NOMO-1 treated with DMSO at 0.1 percent for 48 hours (cell line): Measurements from ENCODE around the gene GPN1.
"Not testable (repeated sequence)": the region's sequence is repeated elsewhere in the genome, so short reads cannot be mapped to it uniquely, and the experiment has no call there.

Experiments used
- DNase-seq: peaks from one replicate; lab custom pipeline; 2025; ENCODE audit not compliant: unreplicated experiment; lab: John Stamatoyannopoulos, UW

GPN1 gene

DNA sequence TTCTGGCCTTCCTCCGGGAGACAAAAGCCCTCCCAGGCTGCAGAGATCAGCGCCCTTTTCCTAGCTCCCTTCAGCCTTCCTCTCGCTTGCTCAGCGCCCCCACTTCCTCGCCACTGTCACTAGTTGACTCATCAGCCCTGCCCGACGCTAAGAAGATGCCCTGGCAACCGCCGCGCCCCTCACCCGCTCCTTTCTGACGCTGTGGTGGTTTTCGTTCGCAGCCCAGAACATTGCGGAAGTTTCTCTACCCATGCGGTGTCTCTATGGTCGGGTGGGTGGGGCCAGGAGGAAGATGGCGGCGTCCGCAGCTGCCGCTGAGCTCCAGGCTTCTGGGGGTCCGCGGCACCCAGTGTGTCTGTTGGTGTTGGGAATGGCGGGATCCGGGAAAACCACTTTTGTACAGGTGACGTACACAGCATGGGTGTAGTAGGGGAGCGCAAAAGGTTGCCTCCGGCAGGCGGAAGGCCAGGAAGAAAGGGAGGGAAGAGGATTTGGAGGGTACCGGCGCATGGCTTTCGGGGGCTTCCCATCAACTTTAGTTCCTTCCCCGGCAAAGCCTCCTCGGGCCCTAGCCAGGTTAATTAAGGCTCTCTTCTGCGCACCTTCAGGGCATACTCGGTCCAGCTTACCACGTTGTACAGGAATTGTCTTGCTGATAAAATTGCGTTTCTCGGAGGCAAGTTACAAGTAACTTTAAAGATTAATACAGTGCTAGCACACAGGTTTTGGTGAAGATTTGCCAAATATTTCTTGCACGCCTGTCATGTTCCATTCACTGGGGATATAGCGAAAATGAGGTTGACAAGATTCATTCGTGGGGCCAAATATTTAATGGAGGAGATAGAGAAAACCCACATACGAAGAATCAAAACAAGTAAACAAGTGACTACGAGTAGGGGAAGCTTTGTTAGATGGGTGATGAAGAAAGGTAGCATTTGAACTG, at the start of gene GPN1, which contains the start of gene CCDC121:
Gene GPN1, plus strand, starts transcription at position 284 of the 943 bp plus-strand sequence. Its CDS starts 9 bp downstream, at position 293.
Gene CCDC121, minus strand, starts transcription at position 246 of the 943 bp plus-strand sequence. CDS start 1,213 bp downstream, outside the sequence.
- peak; percentile 98 for DNase-seq

DNA sequence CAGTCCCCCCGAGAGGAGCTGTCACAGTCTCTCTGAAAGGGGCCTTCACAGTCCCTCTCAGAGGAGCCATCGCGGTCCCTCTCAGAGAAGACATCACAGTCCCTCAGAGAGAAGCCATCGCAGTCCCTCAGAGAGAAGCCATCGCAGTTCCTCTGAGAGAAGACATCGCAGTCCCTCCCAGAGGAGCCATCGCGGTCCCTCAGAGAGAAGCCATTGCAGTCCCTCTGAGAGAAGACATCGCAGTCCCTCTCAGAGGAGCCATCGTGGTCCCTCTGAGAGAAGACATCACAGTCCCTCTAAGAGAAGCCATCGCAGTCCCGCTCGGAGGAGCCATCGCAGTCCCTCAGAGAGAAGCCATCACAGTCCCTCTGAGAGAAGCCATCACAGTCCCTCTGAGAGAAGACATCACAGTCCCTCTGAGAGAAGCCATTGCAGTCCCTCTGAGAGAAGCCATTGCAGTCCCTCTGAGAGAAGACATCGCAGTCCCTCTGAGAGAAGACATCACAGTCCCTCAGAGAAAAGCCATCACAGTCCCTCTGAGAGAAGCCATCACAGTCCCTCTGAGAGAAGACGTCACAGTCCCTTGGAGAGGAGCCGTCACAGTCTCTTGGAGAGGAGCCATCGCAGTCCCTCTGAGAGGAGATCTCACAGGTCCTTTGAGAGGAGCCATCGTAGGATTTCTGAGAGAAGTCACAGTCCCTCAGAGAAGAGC, 47.3 kb upstream of the GPN1 start:
- DNase-seq, result no peak

DNA sequence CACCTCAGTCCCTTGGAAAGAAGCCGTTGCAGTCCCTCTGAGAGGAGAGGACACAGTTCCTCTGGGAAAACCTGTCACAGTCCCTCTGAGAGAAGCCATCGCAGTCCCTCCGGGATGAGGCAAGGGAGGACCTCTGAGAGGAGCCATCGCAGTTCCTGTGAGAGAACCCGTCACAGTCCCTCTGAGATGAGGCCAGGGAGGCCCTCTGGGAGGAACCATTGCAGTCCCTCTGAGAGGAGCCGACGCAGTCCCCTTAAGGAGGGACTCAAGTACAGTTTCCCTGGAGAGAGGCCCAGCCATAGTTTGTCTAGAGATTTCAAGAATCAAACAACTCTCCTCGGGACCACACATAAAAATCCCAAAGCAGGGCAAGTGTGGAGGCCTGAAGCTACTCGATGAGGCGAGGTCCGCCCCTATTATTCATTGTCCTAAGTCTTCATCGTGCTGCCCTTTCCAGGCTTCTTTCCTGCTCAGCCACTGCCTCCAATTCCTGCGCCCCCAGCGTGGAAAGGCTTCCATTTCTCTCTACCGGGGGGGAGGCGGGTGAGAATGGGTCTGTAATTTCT, 46.6 kb upstream of the GPN1 start:
- DNase-seq, result no peak

DNA sequence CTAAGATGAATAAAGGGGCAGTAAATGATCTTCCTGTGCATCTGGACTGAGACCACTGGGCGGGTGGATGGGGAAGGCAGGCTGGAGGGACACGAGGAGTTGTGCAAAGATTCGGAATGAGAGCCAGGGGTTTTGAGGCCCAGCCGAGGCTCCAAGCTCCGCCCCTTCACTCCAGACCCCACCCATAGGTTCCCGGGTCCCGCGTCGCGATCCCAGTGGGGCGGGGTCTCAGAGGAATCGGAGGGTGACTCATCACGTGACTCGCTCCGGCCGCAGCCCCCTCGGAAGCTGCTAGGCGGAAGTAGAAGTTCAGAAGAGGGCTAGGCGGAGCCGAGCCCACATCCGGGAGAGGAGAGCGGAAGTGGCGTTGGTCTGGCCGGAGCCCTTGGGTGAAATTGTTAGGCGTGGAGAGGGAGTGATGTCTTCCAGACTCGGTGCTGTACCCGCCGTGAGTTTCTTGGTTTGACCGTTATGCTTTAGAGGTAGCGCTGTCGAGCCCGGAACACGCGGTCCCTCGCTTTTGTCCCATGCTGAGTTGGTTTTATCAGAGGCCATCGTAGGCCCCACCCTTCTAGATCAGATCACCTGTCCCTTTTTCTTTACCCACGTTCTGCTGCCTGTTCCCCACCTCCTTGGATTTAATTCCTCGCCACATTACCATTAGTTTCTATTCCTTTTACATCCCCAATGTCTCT, 46.0 kb upstream of the GPN1 start, which contains the start of gene ZNF512:
Gene ZNF512, plus strand, starts transcription at position 348 of the 695 bp plus-strand sequence. Its CDS starts 71 bp downstream, at position 419.
- DNase-seq, result peak; percentile 94

DNA sequence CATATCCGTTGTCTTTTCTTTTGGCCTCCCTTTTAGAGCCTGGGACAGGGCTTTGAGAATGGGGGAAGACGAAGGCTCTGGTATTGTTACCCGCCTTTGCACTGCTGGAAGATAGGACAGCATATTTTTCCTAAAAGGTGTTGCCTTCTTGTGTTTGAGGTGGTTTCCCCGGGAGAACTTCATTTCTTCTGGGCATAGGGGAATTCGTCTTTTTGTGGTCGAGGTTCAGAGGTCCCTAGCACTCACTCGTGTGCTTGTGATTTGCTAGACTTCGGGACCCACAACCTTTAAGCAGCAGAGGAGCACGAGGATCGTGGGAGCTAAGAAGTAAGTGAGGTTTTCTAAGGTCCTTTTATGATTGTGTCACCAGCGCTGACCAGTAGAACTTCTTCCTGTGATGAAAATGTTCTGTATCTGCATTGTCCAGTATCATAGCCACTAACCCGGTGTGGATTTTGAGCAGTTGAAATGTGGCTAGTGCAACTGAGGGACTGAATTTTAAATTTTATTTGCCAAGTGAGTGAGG, 45.4 kb upstream of the GPN1 start:
- no peak for DNase-seq

DNA sequence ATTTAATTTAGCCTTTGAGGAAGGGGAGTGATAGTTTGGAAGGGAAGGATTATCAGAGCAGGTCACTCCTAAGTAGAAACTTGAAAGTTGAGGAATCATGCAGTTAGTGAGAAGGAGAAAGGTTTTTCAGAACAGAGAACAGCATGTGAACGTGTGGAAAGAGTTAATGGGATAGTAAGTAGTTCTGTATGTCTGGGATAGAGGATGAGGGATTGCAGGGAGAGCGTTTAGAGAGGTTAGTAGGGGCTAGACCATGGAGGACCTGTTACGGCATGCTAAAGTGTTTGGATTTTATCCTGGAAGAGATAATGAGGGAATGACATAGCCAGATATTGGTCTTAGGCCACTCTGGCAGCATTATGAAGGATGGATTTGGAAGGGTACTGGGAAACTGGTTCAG, 44.3 kb upstream of the GPN1 start:
- no peak for DNase-seq

DNA sequence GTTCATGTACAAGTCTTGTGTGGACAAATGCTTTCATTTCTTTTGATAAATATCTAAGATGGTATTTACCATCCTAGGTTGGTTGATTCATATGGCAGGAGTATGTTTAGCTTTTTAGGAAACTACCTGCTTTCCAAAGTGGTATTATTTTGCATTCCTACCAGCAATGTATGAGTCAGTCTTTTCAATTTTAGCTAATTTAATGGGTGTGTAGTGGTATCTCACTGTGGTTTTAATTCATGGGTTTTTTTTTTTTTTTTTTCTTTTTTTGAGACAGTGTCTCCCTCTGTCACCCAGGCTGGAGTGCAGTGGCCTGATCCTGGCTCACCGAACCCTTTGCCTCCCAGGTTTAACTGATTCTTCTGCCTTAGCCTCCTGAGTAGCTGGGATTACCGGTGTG, 41.8 kb upstream of the GPN1 start:
- DNase-seq, result no peak

DNA sequence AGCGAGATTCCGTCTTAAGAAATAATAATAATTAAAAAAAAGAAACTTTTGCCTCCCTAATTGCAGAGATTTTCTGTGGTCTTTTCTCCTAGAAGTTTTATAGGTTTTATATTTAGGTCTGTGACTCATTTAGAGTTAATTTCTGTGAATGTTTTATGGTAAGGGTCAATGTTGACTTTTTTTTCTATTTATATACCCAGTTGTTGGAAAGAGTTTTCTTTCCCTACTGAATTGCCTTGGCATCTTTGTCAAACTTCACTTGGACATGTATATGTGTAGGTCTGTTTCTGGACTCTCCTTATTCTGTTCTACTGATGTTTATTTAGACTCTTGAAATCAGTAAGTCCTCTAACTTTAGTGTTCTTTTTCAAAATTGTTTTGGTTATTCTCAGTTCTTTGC, 40.5 kb upstream of the GPN1 start:
- no peak for DNase-seq

DNA sequence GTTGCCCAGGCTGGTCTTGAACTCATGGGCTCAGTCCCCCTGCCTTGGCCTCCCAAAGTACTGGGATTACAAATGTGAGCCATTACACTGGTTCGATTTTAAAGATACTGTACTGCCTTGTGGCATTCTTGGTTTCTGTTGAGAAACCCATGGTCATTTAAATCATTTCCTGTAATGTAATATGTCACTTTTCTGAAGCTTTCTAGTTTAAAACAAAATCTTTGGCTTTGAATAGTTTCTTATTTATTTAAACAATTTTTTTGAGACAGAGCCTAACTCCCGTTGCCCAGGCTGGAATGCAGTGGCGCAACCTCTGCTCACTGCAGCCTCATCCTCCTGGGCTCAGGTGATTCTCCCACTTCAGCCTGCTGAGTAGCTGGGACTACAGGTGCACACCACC, 37.1 kb upstream of the GPN1 start:
- DNase-seq, result no peak

DNA sequence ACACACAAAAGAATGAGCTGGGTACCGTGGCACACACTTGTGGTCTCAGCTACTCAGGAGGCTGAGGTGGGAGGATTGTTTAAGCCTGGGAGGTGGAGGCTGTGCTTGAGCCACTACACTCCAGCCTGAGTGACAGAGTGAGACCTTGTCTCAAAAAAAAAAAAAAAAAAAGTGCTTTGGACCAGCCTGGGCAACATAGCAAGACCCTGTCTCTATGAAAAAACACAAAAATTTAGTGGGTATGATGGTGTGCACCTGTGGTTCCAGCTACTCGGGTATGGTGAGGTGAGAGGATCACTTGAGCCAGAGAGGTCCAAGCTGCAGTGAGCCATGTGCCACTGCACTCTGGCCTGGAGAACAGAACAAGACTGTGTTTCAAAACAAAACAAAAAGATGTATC, 35.6 kb upstream of the GPN1 start:
- no peak for DNase-seq

DNA sequence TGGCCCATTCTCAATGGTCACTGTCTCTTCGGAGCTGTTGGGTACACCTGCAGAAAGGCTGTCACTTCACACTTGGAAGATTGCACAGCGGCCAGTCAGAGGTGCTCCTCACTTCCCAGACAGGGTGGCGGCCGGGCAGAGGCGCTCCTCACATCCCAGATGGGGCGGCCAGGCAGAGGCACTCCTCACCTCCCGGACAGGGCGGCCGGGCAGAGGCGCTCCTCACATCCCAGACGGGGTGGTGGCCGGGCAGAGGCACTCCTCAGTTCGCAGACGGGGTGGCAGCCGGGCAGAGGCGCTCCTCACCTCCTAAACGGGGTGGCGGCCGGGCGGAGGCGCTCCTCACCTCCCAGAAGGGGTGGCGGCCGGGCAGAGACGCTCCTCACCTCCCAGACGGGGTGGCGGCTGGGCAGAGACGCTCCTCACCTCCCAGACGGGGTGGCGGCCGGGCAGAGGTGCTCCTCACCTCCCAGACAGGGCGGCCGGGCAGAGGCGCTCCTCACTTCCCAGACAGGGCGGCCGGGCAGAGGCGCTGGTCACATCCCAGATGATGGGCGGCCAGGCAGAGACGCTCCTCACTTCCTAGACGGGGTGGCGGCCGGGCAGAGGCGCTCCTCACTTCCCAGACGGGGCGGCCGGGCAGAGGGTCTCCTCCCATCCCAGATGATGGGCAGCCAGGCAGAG, 34.7 kb upstream of the GPN1 start:
- not testable (repeated sequence) for DNase-seq

DNA sequence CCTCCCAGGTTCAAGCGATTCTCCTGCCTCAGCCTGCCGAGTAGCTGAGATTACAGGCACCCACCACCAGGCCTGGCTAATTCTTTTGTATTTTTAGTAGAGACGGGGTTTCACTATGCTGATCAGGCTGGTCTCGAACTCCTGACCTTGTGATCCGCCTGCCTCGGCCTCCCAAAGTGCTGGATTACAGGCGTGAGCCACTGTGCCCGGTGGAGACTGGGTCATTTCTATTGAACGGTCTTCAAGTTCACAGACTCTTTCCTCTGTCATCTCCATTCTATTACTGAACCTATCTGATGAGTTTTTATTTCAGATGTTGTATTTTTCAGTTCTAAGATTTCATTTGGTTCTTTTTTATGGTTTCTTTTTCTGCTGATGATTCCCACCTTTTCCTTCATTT, 33.4 kb upstream of the GPN1 start:
- not testable (repeated sequence) for DNase-seq

DNA sequence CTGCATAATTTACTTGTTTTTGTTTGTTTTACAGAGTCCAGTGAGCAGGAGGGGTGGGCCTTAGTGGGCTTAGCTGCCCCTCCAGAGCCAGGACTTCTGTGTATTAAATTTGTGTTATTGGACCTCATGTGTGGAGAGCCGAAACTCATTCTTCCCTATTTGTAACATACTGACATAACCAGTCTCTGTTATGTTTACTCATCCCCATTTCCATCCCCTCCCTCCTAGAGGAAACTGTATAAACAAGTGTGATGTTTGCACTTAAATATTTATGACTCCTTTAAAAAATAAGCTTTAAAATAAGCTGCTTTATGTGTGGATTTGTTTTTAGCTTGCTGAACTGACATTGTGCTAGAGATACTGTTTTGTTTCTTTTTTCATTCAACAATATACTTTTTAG, 32.2 kb upstream of the GPN1 start:
- DNase-seq, result no peak

DNA sequence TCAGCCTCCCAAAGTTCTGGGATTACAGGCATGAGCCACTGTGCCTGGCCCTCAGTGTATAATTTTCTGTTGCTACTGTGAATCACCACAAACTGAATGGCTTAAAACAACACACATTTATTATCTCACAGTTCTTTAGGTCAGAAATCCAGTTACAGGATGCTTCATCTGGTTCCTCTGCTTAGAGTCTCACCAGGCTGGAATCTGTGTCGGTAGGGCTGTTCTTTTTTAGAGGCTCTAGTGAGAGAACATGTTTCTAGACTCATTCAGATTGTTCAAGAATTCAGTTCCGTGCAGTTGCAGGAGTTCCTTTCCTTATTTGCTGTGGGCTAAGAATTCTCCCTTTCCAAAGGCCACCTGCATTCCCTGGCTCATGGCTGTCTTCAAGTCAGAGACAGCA, 22.2 kb upstream of the GPN1 start:
- DNase-seq, result no peak

DNA sequence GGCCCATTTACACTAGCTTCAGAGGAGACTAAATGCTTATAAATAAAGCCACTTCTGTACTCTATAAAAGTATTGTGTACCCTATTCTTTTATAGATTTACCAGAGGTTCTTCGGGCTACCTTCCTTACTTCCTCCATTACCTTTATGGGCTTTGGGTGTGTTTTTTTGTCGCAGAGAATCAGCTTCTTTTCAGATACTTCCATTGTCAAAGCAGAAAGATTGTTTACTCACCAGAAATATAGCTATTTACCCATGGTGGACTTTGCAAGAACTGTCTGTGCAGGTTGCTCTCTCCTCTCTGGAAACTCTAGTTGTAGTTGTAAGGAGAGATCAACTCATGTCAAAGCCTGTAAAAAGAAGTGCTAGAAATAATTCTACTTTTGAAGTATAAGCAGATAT, 14.9 kb upstream of the GPN1 start:
- DNase-seq, result no peak

DNA sequence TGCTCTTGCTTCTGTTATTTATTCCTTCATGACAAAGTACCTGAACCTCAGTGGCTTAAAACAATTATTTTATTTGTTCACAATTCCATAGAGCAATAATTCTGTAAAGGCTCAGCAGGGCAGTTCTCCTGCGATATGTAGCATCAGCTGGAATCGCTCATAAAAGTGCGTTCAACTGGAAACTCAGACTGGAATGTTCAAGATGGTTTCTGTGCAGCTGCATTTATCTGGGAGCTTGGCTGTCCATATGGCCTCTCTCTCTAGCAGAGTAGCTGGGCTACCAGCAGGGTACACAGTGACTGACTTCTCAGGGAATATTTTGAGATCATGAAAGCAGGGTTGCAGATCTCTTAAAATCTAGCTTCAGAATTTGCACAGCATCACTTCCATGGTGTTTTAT, 13.5 kb upstream of the GPN1 start:
- no peak for DNase-seq

DNA sequence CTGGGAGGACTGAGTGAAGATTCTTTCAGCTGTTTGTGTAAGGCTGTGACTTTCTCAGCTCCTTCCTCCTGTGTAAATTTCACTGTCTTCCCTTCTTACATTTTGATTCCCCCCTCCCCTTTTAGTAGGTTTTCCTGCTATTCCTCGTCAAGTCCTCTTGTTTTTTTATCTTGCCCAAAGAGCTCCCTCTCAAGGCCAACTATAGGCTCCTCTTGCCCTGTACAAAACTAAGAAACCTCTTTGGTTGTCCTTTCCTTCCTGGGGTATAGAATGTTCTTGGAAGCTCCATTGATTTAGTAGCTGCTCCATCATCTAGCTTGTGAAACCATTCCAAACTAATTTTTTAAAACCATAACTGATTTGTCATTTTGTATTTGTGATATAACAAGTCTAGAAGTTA, 7.3 kb upstream of the GPN1 start:
- no peak for DNase-seq

DNA sequence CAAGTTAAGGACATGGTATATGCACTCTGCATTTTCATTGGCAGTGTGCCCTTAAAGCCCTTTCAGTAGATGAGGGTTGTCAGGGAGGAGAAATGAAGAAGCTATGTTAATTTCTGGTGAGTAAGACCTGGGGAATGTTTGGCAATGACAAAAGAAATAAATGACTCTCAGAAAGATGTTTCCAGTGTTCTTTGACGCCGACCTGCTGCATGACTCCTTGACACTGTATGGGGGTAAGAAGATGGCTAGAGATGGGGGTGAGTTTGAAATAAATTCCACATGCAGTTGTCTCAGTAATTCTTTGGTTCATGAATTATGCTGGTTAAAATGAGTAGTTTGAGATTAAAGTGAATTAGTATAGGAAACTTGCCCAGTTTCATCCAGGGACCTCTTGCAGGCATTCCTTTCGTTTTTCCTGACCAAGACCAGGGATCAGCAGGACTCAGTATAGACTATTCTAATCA, 5.9 kb upstream of the GPN1 start:
- DNase-seq, result no peak

DNA sequence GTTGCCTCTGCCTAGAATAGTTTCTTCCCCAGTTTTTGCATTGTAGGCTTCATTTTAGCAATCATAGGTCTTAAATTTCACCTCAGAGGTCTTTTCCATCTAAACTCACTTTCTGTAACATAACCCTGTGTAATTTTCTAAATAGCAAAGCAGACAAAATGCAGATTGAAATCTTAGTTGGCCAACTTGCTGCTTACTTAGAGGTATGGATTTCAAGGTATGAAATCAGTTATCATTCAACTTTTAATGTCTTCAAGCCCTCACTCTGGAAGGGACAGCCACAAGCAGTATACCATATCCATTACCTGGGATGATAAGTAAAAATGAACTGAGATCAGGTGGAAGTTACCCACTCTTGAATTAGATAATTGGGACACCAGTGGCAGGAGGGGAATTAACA, 3.9 kb upstream of the GPN1 start:
- DNase-seq, result no peak

DNA sequence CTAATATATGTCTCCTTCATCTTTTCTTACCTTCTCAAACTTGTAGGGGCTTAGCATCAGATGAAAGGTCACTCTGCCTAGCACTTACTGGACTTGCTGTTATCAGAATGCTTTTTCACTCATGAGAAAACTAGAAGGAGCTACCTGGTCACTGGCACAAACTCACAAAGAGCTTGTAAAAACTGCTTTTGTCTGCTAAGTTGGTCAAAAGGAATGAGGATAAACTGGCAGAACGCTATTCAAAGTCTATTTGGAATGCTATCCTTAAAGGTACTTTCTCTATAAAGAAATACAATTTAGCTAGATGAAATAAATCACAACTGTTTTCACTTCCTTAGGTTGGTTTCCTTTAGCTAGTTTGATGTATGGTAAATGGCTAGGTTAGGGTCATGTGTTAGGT, 2.5 kb upstream of the GPN1 start:
- DNase-seq, result not testable (repeated sequence)
